OCI-LY7 (cell line): ENCODE measurements around the gene ATXN10. TPM values are rescaled to one million over a fixed set of nuclear protein-coding genes. Genes with fewer than 3 reads are reported as not detected.

Experiments used
- BruUV-seq: library from RNA; stranded (reverse); fragments of 400-500 nt; replicated peaks from 2 replicates; lab custom pipeline; 2021; lab: Mats Ljungman, UMichigan
- CTCF ChIA-PET: fragments of 300-600 bp; sonication (Branson Sonifier 250); formaldehyde crosslinking; loops from one replicate; lab custom pipeline; 2022; ENCODE audit warnings: antibody characterized with exemption; ENCODE audit not compliant: unreplicated experiment; lab: Charles Lee
- POLR2A ChIA-PET: fragments of 300-600 bp; sonication (Branson Sonifier 250); formaldehyde crosslinking; loops from one replicate; lab custom pipeline; 2022; ENCODE audit warnings: antibody characterized with exemption; lab: Charles Lee
- DNase-seq: peaks from one replicate; pipeline ENCODE4 v3.0.0-alpha.2; 2015; ENCODE audit warnings: low spot score
- H2AFZ ChIP-seq: fragments of 200-600 bp; sonication (generic), shearing (Covaris generic); 2 replicates; pipeline ENCODE4 v1.6.1; 2014; ENCODE audit warnings: mild to moderate bottlenecking, antibody characterized with exemption, low read length, moderate library complexity
- H3K27ac ChIP-seq: fragments of 200-600 bp; sonication (generic); 2 replicates; pipeline ENCODE4 v1.5.1; 2014; ENCODE audit warnings: mixed run types, low read depth, mild to moderate bottlenecking, moderate library complexity, low read length, inconsistent platforms; ENCODE audit not compliant: poor library complexity, severe bottlenecking
- H3K36me3 ChIP-seq: fragments of 200-600 bp; sonication (generic); 2 replicates; pipeline ENCODE4 v1.6.1; 2014; ENCODE audit warnings: mild to moderate bottlenecking, antibody characterized with exemption, low read length, moderate library complexity, mixed read lengths; ENCODE audit not compliant: insufficient read depth
- H3K4me1 ChIP-seq: fragments of 200-600 bp; sonication (generic); 2 replicates; pipeline ENCODE4 v1.5.1; 2014; ENCODE audit warnings: mild to moderate bottlenecking, low read length; ENCODE audit not compliant: insufficient read depth, poor library complexity, severe bottlenecking
- H3K4me2 ChIP-seq: fragments of 200-600 bp; sonication (generic); 2 replicates; pipeline ENCODE4 v1.6.1; 2014; ENCODE audit warnings: mild to moderate bottlenecking, low read length
- H3K4me3 ChIP-seq: fragments of 200-600 bp; sonication (generic); 2 replicates; pipeline ENCODE4 v1.5.1; 2014; ENCODE audit warnings: mild to moderate bottlenecking, low read depth, low read length; ENCODE audit not compliant: poor library complexity, severe bottlenecking
- H3K79me2 ChIP-seq: fragments of 200-600 bp; sonication (generic); 2 replicates; pipeline ENCODE4 v1.6.1; 2016; ENCODE audit warnings: low read depth, mild to moderate bottlenecking, low read length, moderate library complexity, mixed read lengths; ENCODE audit not compliant: insufficient read depth
- H3K9me2 ChIP-seq: fragments of 200-600 bp; sonication (generic); 2 replicates; pipeline ENCODE4 v1.6.1; 2016; ENCODE audit warnings: mild to moderate bottlenecking, low read length, mixed read lengths; ENCODE audit not compliant: insufficient read depth
- H3K9me3 ChIP-seq: fragments of 200-600 bp; sonication (generic); 2 replicates; pipeline ENCODE4 v1.6.1; 2014; ENCODE audit warnings: mild to moderate bottlenecking, mixed run types, low read length, mixed read lengths
- H4K20me1 ChIP-seq: fragments of 200-600 bp; sonication (generic); 2 replicates; pipeline ENCODE4 v1.6.1; 2014; ENCODE audit warnings: mild to moderate bottlenecking, antibody characterized with exemption, low read length, moderate library complexity, mixed read lengths; ENCODE audit not compliant: insufficient read depth
- CTCF ChIP-seq: fragments of 200-600 bp; sonication (generic); conservative IDR thresholded peaks from 2 replicates; pipeline ENCODE4 v1.5.1; 2014; ENCODE audit warnings: mild to moderate bottlenecking, antibody characterized with exemption, low read length, moderate library complexity, mixed read lengths
- EZH2phosphoT487 ChIP-seq: fragments of 200-600 bp; sonication (generic); IDR thresholded peaks from 2 replicates; pipeline ENCODE4 v1.6.1; 2018; ENCODE audit warnings: low read depth, borderline replicate concordance, mild to moderate bottlenecking, mixed run types, antibody characterized with exemption, low read length, moderate library complexity, mixed read lengths
- intact Hi-C: fragments of 100-400 bp; cut with micrococcal nuclease; formaldehyde crosslinking; loops from one replicate; pipeline ENCODE4 v1.10.0; 2022; ENCODE audit not compliant: unreplicated experiment
- total RNA-seq, 2 experiments: library from RNA; depleted of rRNA in 1 of 2; stranded (reverse); fragments of >200 nt in 1 of 2; shearing (Covaris generic) in 1 of 2; gene quantifications; 2 replicates each; pipeline ENCODE4 v1.2.3, GENCODE V29; 2014 to 2022

Gene ATXN10
- total RNA-seq, 2 experiments from 2014 or later, result 66.1 to 197 TPM

DNA sequence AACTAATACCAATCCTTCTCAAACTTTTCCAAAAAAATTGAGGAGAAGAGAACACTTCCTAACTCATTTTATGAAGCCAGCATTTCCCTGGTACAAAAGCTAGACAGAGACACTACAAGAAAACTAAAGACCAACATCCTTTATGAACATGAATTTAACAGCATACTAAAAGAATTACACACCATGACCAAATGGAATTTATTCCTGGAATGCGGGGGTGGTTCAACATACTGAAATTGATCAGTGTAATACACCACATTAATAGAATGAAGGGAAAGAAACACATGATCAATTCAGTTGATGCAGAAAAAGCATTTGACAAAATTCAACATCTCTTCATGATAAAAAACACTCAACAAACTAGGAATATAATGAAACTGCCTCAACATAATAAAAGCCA lies 157.2 kb downstream of the ATXN10 start:
- Histone ChIP-seq H3K9me3 (peaks cover 4% of the 10 kb centered on the region; the same call in 1 of the 2 replicates), H3K4me3 (no peak overlapping the region), H3K27ac (no peak overlapping the region), H3K4me1 (no peaks in the 10 kb centered on the region), H3K79me2 (no peaks in the 10 kb centered on the region), H3K4me2 (no peak overlapping the region), H3K36me3 (peaks cover 30% of the 10 kb centered on the region), H4K20me1 (no peaks in the 10 kb centered on the region), H3K9me2 (no peaks in the 10 kb centered on the region), H2AFZ (no peak overlapping the region)
- intact Hi-C loops, result no loop called here
- ChIA-PET CTCF (no interaction called here), POLR2A (interaction anchor here (0.6 kb wide), 1 partner anchor 12 kb away, joined by 4 read pairs; no protein-coding TSS in a partner anchor)
- DNase-seq, result no peak
- TF ChIP-seq EZH2phosphoT487, result no peak
- TF ChIP-seq CTCF, result no peak
- BruUV-seq, result no TSS peak

DNA sequence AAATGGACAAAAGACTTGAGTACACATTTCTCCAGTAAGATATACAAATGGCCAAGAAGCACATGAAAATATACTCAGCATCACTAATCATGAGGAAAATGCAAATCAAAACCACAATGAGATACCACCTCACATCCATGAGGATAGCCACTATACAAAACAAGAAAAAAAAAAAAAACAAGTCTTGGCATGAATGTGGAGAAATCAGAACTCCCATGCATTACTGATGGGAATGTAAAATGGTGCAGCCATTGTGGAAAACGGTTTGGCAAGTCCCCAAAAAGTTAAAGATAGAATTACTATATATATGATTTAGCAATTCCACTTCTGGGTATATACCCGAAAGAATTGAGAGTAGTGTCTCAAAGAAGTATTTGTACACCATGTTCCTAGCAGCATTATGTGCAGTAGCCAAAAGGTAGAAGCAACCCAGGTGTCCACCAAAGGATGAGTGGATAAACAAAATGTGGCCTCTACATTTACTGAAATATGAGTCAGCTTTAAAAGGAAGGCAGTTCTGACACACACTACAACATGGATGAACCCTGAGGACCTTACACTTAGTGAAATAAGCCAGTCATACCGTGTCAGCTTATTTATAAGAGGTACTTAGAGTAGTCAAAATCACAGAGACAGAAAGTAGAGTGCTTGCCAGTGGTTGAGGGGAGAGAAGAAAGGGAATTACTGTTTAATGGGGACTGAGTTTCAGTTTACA lies 159.1 kb downstream of the ATXN10 start:
- BruUV-seq, result no TSS peak
- no peak overlapping the region for H3K27ac ChIP-seq
- POLR2A ChIA-PET, result no interaction called here

More for the DNA sequence above, 159.1 kb downstream of the ATXN10 start:
- H3K36me3 ChIP-seq, result peaks cover 16% of the 10 kb centered on the region
- DNase-seq, result no peak
- no peak overlapping the region for H2AFZ ChIP-seq
- no peaks in the 10 kb centered on the region for H3K4me1 ChIP-seq
- CTCF ChIA-PET, result no interaction called here
- TF ChIP-seq CTCF (no peak), EZH2phosphoT487 (no peak)
- H3K9me3 ChIP-seq, result peaks cover 4% of the 10 kb centered on the region; the same call in 1 of the 2 replicates
- H3K4me3 ChIP-seq, result no peak overlapping the region
- no peak overlapping the region for H3K4me2 ChIP-seq
- H3K9me2 ChIP-seq, result no peaks in the 10 kb centered on the region
- intact Hi-C loops, result loop anchor here (1.0 to 10.0 kb wide), 4 partner anchors 92 to 256 kb away; no protein-coding TSS in a partner anchor
- H4K20me1 ChIP-seq, result no peaks in the 10 kb centered on the region
- H3K79me2 ChIP-seq, result no peaks in the 10 kb centered on the region
